ENCODE data around the gene ZEB1. TPM values are rescaled to one million over a fixed set of nuclear protein-coding genes. Genes with fewer than 3 reads are reported as not detected.

ZEB1 gene
- total RNA-seq, 1 donor from 2014 or later = 29.9 TPM

- H3K9me3 Mint-ChIP-seq = peaks cover 9% of the 10 kb centered on the region
- TF ChIP-seq CTCF (conservative IDR thresholded peaks at IDR 0.05) = peak; percentile 59
- H3K27ac Mint-ChIP-seq = no peak overlapping the region
- DNase-seq (ENCODE audit: extremely low spot score, unreplicated experiment) = no peak
- H3K4me1 Mint-ChIP-seq (ENCODE audit: unreplicated experiment) = no peaks in the 10 kb centered on the region
- no peak overlapping the region for H3K4me3 Mint-ChIP-seq
- H3K36me3 Mint-ChIP-seq = peaks cover 31% of the 10 kb centered on the region
- H3K27me3 Mint-ChIP-seq = no peaks in the 10 kb centered on the region
These were observed 148.9 kb downstream of the ZEB1 start for GRCh38 chr10:31467791-31468535.

- no peak for TF ChIP-seq CTCF (conservative IDR thresholded peaks at IDR 0.05)
- H3K4me1 Mint-ChIP-seq (ENCODE audit: unreplicated experiment) = no peaks in the 10 kb centered on the region
- DNase-seq (ENCODE audit: extremely low spot score, unreplicated experiment) = no peak
- no peak overlapping the region for H3K27ac Mint-ChIP-seq
- H3K4me3 Mint-ChIP-seq = no peak overlapping the region
- H3K36me3 Mint-ChIP-seq = peaks cover 25% of the 10 kb centered on the region
- H3K9me3 Mint-ChIP-seq = peaks cover 9% of the 10 kb centered on the region
- H3K27me3 Mint-ChIP-seq = no peaks in the 10 kb centered on the region
These were observed 149.5 kb downstream of the ZEB1 start for GRCh38 chr10:31468536-31468859.

- TF ChIP-seq CTCF (conservative IDR thresholded peaks at IDR 0.05) = no peak
- peaks cover 13% of the 10 kb centered on the region for H3K36me3 Mint-ChIP-seq
These were observed 156.5 kb downstream of the ZEB1 start for GRCh38 chr10:31475519-31475918.

GRCh38 chr10:31476088-31476487 is 157.1 kb downstream of the ZEB1 start:
- Mint-ChIP-seq H3K4me3 (no peak overlapping the region), H3K36me3 (peaks cover 13% of the 10 kb centered on the region), H3K9me3 (no peaks in the 10 kb centered on the region), H3K27me3 (peaks cover 5% of the 10 kb centered on the region), H3K27ac (no peak overlapping the region), H3K4me1 (ENCODE audit: unreplicated experiment) (no peaks in the 10 kb centered on the region)
- TF ChIP-seq CTCF (conservative IDR thresholded peaks at IDR 0.05) = no peak
- no peak for DNase-seq (ENCODE audit: extremely low spot score, unreplicated experiment)

More at GRCh38 chr10:31475519-31475918, 156.5 kb downstream of the ZEB1 start:
- no peaks in the 10 kb centered on the region for H3K4me1 Mint-ChIP-seq (ENCODE audit: unreplicated experiment)
- DNase-seq (ENCODE audit: extremely low spot score, unreplicated experiment) = no peak
- no peaks in the 10 kb centered on the region for H3K9me3 Mint-ChIP-seq
- H3K4me3 Mint-ChIP-seq = no peak overlapping the region
- H3K27ac Mint-ChIP-seq = no peak overlapping the region
- peaks cover 5% of the 10 kb centered on the region for H3K27me3 Mint-ChIP-seq

- H3K9me3 Mint-ChIP-seq = no peaks in the 10 kb centered on the region
- peaks cover 13% of the 10 kb centered on the region for H3K36me3 Mint-ChIP-seq
- TF ChIP-seq CTCF (conservative IDR thresholded peaks at IDR 0.05) = no peak
- H3K4me3 Mint-ChIP-seq = no peak overlapping the region
- H3K4me1 Mint-ChIP-seq (ENCODE audit: unreplicated experiment) = no peaks in the 10 kb centered on the region
- H3K27ac Mint-ChIP-seq = no peak overlapping the region
- peaks cover 5% of the 10 kb centered on the region for H3K27me3 Mint-ChIP-seq
- DNase-seq (ENCODE audit: extremely low spot score, unreplicated experiment) = no peak
These were observed 158.6 kb downstream of the ZEB1 start for GRCh38 chr10:31477584-31477983.

Measured in type B pancreatic cell (in vitro differentiated cells).